Measurements from ENCODE around the gene CEP72. TPM values are rescaled to one million over a fixed set of nuclear protein-coding genes. Genes with fewer than 3 reads are reported as not detected.

Gene CEP72
- polyA plus RNA-seq, 1 donor (not counting 4 experiments of a cell fraction or from before 2014, with no cell fraction given): 4.5 TPM

DNA sequence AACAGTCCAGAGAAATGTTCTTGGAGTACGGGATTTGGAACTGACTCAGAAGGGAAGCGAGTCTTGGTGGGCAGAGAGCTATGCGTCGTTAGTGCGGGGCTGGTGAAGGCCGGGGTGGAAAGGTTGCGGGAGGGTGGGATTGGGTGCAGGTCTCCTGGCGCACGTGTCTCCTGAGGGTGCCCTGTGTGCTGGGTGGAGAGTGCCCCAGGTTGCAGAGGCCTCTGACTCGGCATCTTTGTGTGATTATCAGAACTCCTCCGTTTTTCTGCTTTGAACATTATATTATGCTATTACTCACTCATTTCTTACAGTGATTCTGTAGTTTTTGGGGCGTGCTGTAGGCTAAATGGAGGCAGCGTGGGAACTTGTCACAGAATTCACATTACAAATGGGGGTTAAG, 11.4 kb downstream of the CEP72 start:
- dilution Hi-C loops (cut with MboI; ENCODE audit: extremely low pct_ligation_motif_present, low sequenced_read_pairs): no loop called here
- Histone ChIP-seq H3K4me3 (ENCODE audit: control insufficient read depth in 2 of 3, extremely low read depth in 1 of 3, insufficient read depth in 2 of 3, low read depth in 1 of 3, low read length in 3 of 3) (no peak overlapping the region), H3K4me2 (ENCODE audit: control insufficient read depth, extremely low read depth, insufficient read depth, low read depth, low read length) (no peak overlapping the region), H3K79me2 (ENCODE audit: control insufficient read depth, insufficient read depth, low read length) (no peaks in the 10 kb centered on the region), H2AFZ (ENCODE audit: control insufficient read depth, low read length) (no peak overlapping the region), H3K27ac (ENCODE audit: control insufficient read depth, insufficient read depth, low read length) (no peak overlapping the region), H3K36me3 (ENCODE audit: control insufficient read depth in 2 of 2, extremely low read depth in 1 of 2, insufficient read depth in 2 of 2, low read length in 2 of 2) (peaks cover 18 to 33% of the 10 kb centered on the region in 2 experiments), H3K9me1 (ENCODE audit: control insufficient read depth, extremely low read depth, insufficient read depth, low read length) (no peaks in the 10 kb centered on the region), H3K9me3 (ENCODE audit: control insufficient read depth, low read depth, low read length) (no peaks in the 10 kb centered on the region), H3K27me3 (ENCODE audit: control insufficient read depth, extremely low read depth, insufficient read depth, low read length) (no peaks in the 10 kb centered on the region), H4K20me1 (ENCODE audit: control insufficient read depth, extremely low read depth, insufficient read depth, low read length) (no peaks in the 10 kb centered on the region), H3K4me1 (ENCODE audit: control insufficient read depth, extremely low read depth, insufficient read depth, low read length) (no peaks in the 10 kb centered on the region), H3K9ac (ENCODE audit: control insufficient read depth, extremely low read depth, insufficient read depth, low read length) (no peak overlapping the region)
- FAIRE-seq (no peak), DNase-seq (ENCODE audit: low read depth, low spot score) (no peak)
- no peak for TF ChIP-seq CTCF (optimal IDR thresholded peaks at IDR 0.05 in 1 of 3, IDR thresholded peaks at IDR 0.05 in 1 of 3, conservative IDR thresholded peaks at IDR 0.05 in 1 of 3; ENCODE audit: extremely low read depth in 1 of 3, insufficient read depth in 2 of 3, low read length in 3 of 3)

GRCh38 chr5:624118-624950, 12.2 kb downstream of the CEP72 start:
- H3K9me1 ChIP-seq (ENCODE audit: control insufficient read depth, extremely low read depth, insufficient read depth, low read length): no peaks in the 10 kb centered on the region
- no peaks in the 10 kb centered on the region for H3K79me2 ChIP-seq (ENCODE audit: control insufficient read depth, insufficient read depth, low read length)
- no peak overlapping the region for H2AFZ ChIP-seq (ENCODE audit: control insufficient read depth, low read length)
- no peaks in the 10 kb centered on the region for H3K9me3 ChIP-seq (ENCODE audit: control insufficient read depth, low read depth, low read length)
- H3K4me1 ChIP-seq (ENCODE audit: control insufficient read depth, extremely low read depth, insufficient read depth, low read length): no peaks in the 10 kb centered on the region
- FAIRE-seq (no peak), DNase-seq (ENCODE audit: low read depth, low spot score) (no peak)
- no peak overlapping the region for H3K9ac ChIP-seq (ENCODE audit: control insufficient read depth, extremely low read depth, insufficient read depth, low read length)
- dilution Hi-C loops (cut with MboI; ENCODE audit: extremely low pct_ligation_motif_present, low sequenced_read_pairs): no loop called here
- TF ChIP-seq CTCF (optimal IDR thresholded peaks at IDR 0.05 in 1 of 3, IDR thresholded peaks at IDR 0.05 in 1 of 3, conservative IDR thresholded peaks at IDR 0.05 in 1 of 3; ENCODE audit: extremely low read depth in 1 of 3, insufficient read depth in 2 of 3, low read length in 3 of 3) (no peak), EZH2 (IDR thresholded peaks at IDR 0.05; ENCODE audit: low read length) (no peak)
- H4K20me1 ChIP-seq (ENCODE audit: control insufficient read depth, extremely low read depth, insufficient read depth, low read length): no peaks in the 10 kb centered on the region
- peaks cover 13 to 30% of the 10 kb centered on the region in 2 experiments for H3K36me3 ChIP-seq (ENCODE audit: control insufficient read depth in 2 of 2, extremely low read depth in 1 of 2, insufficient read depth in 2 of 2, low read length in 2 of 2)
- no peak overlapping the region for H3K27ac ChIP-seq (ENCODE audit: control insufficient read depth, insufficient read depth, low read length)
- no peak overlapping the region for H3K4me3 ChIP-seq (ENCODE audit: control insufficient read depth in 2 of 3, extremely low read depth in 1 of 3, insufficient read depth in 2 of 3, low read depth in 1 of 3, low read length in 3 of 3)
- no peak overlapping the region for H3K4me2 ChIP-seq (ENCODE audit: control insufficient read depth, extremely low read depth, insufficient read depth, low read depth, low read length)
- no peaks in the 10 kb centered on the region for H3K27me3 ChIP-seq (ENCODE audit: control insufficient read depth, extremely low read depth, insufficient read depth, low read length)

Measured in keratinocyte (primary cell).